ENCODE results near the gene WDR90. TPM values are rescaled to one million over a fixed set of nuclear protein-coding genes. Genes with fewer than 3 reads are reported as not detected.

Gene WDR90
- total RNA-seq, 4 donors from 2014 or later: 18.2 to 79.3 (median 46.9) TPM

- Histone ChIP-seq H3K4me1 (peaks cover 0 to 15% of the 10 kb centered on the region in 2 donors), H3K27ac (no peak overlapping the region), H3K4me3 (no peak overlapping the region), H3K27me3 (no peaks in the 10 kb centered on the region), H3K36me3 (no peaks in the 10 kb centered on the region), H3K9me3 (no peaks in the 10 kb centered on the region)
- TF ChIP-seq CTCF (IDR thresholded peaks at IDR 0.05) (no peak), POLR2A (IDR thresholded peaks at IDR 0.05) (no peak)
- intact Hi-C loops (cut with DNase I; ENCODE audit: low total_unique reads): no loop called here
- DNase-seq: no peak
Observed at GRCh38 chr16:633336-634050, 15.7 kb upstream of the WDR90 start.

GRCh38 chr16:634051-634670, 15.0 kb upstream of the WDR90 start:
- Histone ChIP-seq H3K4me1 (peaks cover 0 to 15% of the 10 kb centered on the region in 2 donors), H3K27ac (no peak overlapping the region), H3K27me3 (no peaks in the 10 kb centered on the region), H3K36me3 (no peaks in the 10 kb centered on the region), H3K4me3 (no peak overlapping the region), H3K9me3 (no peaks in the 10 kb centered on the region)
- TF ChIP-seq POLR2A (IDR thresholded peaks at IDR 0.05) (no peak), CTCF (IDR thresholded peaks at IDR 0.05) (no peak)
- intact Hi-C loops (cut with DNase I; ENCODE audit: low total_unique reads): no loop called here
- no peak for DNase-seq

- Histone ChIP-seq H3K4me1 (peaks cover 0 to 15% of the 10 kb centered on the region in 2 donors), H3K27ac (no peak overlapping the region), H3K9me3 (no peaks in the 10 kb centered on the region), H3K36me3 (no peaks in the 10 kb centered on the region), H3K4me3 (peak overlapping the region in 1 of 2 donors; percentile 72), H3K27me3 (no peaks in the 10 kb centered on the region)
- DNase-seq: no peak
- no peak for TF ChIP-seq CTCF (IDR thresholded peaks at IDR 0.05)
- TF ChIP-seq POLR2A (IDR thresholded peaks at IDR 0.05): no peak
- intact Hi-C loops (cut with DNase I; ENCODE audit: low total_unique reads): no loop called here
Observed at GRCh38 chr16:634996-635395, 14.2 kb upstream of the WDR90 start.

GRCh38 chr16:635573-636205, 13.5 kb upstream of the WDR90 start:
- Histone ChIP-seq H3K9me3 (no peaks in the 10 kb centered on the region), H3K27me3 (no peaks in the 10 kb centered on the region), H3K27ac (peak overlapping the region; percentile 98 to 99), H3K36me3 (no peaks in the 10 kb centered on the region), H3K4me1 (peaks cover 0 to 13% of the 10 kb centered on the region in 2 donors), H3K4me3 (peak overlapping the region; percentile 72 to 85)
- intact Hi-C loops (cut with DNase I; ENCODE audit: low total_unique reads): no loop called here
- DNase-seq: no peak
- TF ChIP-seq CTCF (IDR thresholded peaks at IDR 0.05): no peak
- TF ChIP-seq POLR2A (IDR thresholded peaks at IDR 0.05): no peak

Measured in uterus (tissue), 4 donors.